HEK293T (cell line): ENCODE results near the gene PGLYRP1.

ENCODE experiments used
- CTCF ChIA-PET: fragments of 350-600 bp; formaldehyde crosslinking; extraction: SDS; loops from one replicate; lab custom pipeline; 2021; ENCODE audit warnings: antibody characterized with exemption, inconsistent platforms; lab: Yijun Ruan, JAX
- POLR2A ChIA-PET: fragments of 350-600 bp; formaldehyde crosslinking; extraction: SDS; loops from one replicate; lab custom pipeline; 2020; ENCODE audit warnings: antibody characterized with exemption, inconsistent platforms; lab: Yijun Ruan, JAX
- DNase-seq: peaks from one replicate; pipeline ENCODE4 v3.0.0; 2012; ENCODE audit warnings: mixed read lengths; ENCODE audit errors: extremely low spot score
- ARNT ChIP-seq: fragments of 450-650 bp; IDR thresholded peaks from 2 replicates; pipeline ENCODE4 v1.6.1; 2017; ENCODE audit warnings: mild to moderate bottlenecking
- BHLHE40 ChIP-seq: fragments of 450-650 bp; IDR thresholded peaks from 2 replicates; pipeline ENCODE4 v1.6.1; 2016; ENCODE audit warnings: mild to moderate bottlenecking, moderate library complexity, borderline replicate concordance
- CTBP1 ChIP-seq: fragments of 450-650 bp; IDR thresholded peaks from 2 replicates; pipeline ENCODE4 v1.6.1; 2016; ENCODE audit warnings: borderline replicate concordance
- ELF4 ChIP-seq: fragments of 450-650 bp; IDR thresholded peaks from 2 replicates; pipeline ENCODE4 v1.6.1; 2017; ENCODE audit warnings: antibody characterized with exemption
- FOXA1 ChIP-seq: fragments of 450-650 bp; IDR thresholded peaks from 2 replicates; pipeline ENCODE4 v1.6.1; 2016; ENCODE audit warnings: mild to moderate bottlenecking
- FOXK2 ChIP-seq: fragments of 450-650 bp; IDR thresholded peaks from 2 replicates; pipeline ENCODE4 v1.6.1; 2016; ENCODE audit warnings: mild to moderate bottlenecking
- FOXM1 ChIP-seq: fragments of 450-650 bp; IDR thresholded peaks from 2 replicates; pipeline ENCODE4 v1.6.1; 2017; ENCODE audit warnings: mild to moderate bottlenecking, borderline replicate concordance
- HDGF ChIP-seq: fragments of 450-650 bp; IDR thresholded peaks from 2 replicates; pipeline ENCODE4 v1.6.1; 2017; ENCODE audit warnings: antibody characterized with exemption, borderline replicate concordance
- L3MBTL2 ChIP-seq: fragments of 450-650 bp; conservative IDR thresholded peaks from 2 replicates; pipeline ENCODE4 v1.6.1; 2016; ENCODE audit warnings: mild to moderate bottlenecking
- LEF1 ChIP-seq: fragments of 450-650 bp; IDR thresholded peaks from 2 replicates; pipeline ENCODE4 v1.6.1; 2017; ENCODE audit warnings: mild to moderate bottlenecking, borderline replicate concordance
- NFRKB ChIP-seq: fragments of 450-650 bp; IDR thresholded peaks from 2 replicates; pipeline ENCODE4 v1.6.1; 2016; ENCODE audit warnings: mild to moderate bottlenecking, moderate library complexity
- SP1 ChIP-seq: fragments of 450-650 bp; IDR thresholded peaks from 2 replicates; pipeline ENCODE4 v1.6.1; 2017
- SUZ12 ChIP-seq: fragments of 450-650 bp; IDR thresholded peaks from 2 replicates; pipeline ENCODE4 v1.6.1; 2016; ENCODE audit warnings: mild to moderate bottlenecking
- TARDBP ChIP-seq: fragments of 450-650 bp; IDR thresholded peaks from 2 replicates; pipeline ENCODE4 v1.6.1; 2016
- ZNF384 ChIP-seq: fragments of 450-650 bp; IDR thresholded peaks from 2 replicates; pipeline ENCODE4 v1.6.1; 2016
- TF ChIP-seq, protein P1 (sequence below): fragments of 450-650 bp; IDR thresholded peaks from 2 replicates; pipeline ENCODE4 v1.6.1; 2016

Gene PGLYRP1

DNA sequence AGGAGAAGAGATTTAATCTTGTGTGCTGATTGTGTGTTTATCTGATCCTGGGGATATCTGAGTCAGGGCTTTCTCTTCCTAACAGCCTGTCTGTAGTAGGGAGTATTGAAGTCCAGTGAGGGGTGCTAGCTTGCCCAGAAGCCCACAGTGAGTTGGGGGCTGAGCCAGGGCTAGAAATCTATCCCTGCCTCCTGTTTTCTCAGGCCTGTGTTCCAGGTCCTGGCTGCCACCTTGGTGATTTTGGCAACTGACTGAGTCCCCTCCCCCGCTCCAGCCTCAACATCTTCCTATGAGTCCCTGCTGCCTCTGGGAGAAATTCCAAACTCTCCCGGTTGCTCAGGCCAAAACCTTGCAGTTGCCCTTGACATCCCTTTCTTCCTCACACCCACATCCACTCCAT, 41.5 kb downstream of the PGLYRP1 start:
- ChIA-PET POLR2A (interaction anchor here (0.9 to 1.2 kb wide), 2 partner anchors 13 to 79 kb away, joined by 3 read pairs; partner anchors contain the start of gene MYPOP), CTCF (interaction anchor here (0.7 kb wide), 1 partner anchor 14 kb away, joined by 3 read pairs; the partner anchor contains the start of gene CCDC61)
- TF ChIP-seq NFRKB (no peak), CTBP1 (no peak), BHLHE40 (no peak), SUZ12 (no peak), TARDBP (no peak), FOXA1 (no peak), L3MBTL2 (no peak), ZNF384 (no peak), LEF1 (no peak), ELF4 (no peak), FOXK2 (no peak), ARNT (no peak)
- TF ChIP-seq, protein P1, sequence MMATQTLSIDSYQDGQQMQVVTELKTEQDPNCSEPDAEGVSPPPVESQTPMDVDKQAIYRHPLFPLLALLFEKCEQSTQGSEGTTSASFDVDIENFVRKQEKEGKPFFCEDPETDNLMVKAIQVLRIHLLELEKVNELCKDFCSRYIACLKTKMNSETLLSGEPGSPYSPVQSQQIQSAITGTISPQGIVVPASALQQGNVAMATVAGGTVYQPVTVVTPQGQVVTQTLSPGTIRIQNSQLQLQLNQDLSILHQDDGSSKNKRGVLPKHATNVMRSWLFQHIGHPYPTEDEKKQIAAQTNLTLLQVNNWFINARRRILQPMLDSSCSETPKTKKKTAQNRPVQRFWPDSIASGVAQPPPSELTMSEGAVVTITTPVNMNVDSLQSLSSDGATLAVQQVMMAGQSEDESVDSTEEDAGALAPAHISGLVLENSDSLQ: no peak
- DNase-seq: no peak

GRCh38 chr19:45978156-45978555, 44.7 kb downstream of the PGLYRP1 start:
- no peak for DNase-seq
- ChIA-PET POLR2A (interaction anchor here (5.5 kb wide), 1 partner anchor 17 kb away, joined by 42 read pairs; the partner anchor contains the start of gene CCDC61), CTCF (no interaction called here)
- TF ChIP-seq HDGF: no peak

- POLR2A ChIA-PET: interaction anchor here (5.5 kb wide), 1 partner anchor 18 kb away, joined by 42 read pairs; the partner anchor contains the start of gene CCDC61
- no peak for TF ChIP-seq BHLHE40
- TF ChIP-seq, protein P1: no peak
- no peak for TF ChIP-seq HDGF
- no peak for TF ChIP-seq NFRKB
- TF ChIP-seq FOXA1: no peak
- no peak for TF ChIP-seq L3MBTL2
- TF ChIP-seq ZNF384: no peak
- TF ChIP-seq SP1: no peak
- no peak for TF ChIP-seq FOXK2
- TF ChIP-seq CTBP1: no peak
- no peak for TF ChIP-seq FOXM1
- DNase-seq: no peak
- CTCF ChIA-PET: interaction anchor here (0.8 kb wide), 1 partner anchor 7 kb away, joined by 3 read pairs; no protein-coding TSS in a partner anchor
Observed at GRCh38 chr19:45976178-45976577, 46.7 kb downstream of the PGLYRP1 start.

DNA sequence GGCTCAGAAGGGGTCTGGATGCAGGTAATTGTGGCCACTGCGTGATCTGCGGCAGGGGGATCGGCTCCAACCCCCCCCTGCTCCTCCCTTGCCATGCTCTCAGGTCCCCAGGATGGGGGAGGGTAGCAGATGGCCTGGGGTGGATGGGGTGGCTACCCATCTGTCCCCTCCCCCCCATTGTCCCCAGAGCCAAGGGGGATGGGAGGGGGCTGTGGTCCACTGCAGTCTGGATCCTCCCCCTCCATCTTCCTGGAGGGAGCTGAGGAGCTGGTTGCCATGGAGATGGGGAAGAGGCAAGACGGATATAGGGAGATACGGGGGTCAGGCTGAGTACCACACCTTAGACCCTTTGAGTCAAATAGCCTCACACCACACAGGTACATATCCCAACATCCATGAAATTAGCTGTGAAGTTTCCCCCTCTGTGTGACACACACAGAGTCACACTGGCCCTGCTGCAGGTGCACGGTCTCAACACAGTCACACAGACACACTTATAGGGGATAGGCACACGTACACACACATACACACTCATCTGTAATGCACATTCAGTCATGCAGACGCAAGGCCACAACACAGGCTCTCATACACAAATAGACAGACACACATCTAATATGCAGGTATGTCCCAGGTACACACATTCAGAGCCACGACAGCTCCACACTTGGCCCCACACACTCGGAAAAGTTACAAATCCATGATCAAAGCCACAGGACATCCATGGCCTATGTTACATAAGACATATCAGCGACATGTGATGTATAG, 47.4 kb downstream of the PGLYRP1 start:
- ChIA-PET POLR2A (interaction anchor here (1.7 to 5.5 kb wide), 2 partner anchors 19 to 48 kb away, joined by 5 to 42 read pairs; partner anchors contain the start of gene CCDC61), CTCF (interaction anchor here (0.8 kb wide), 1 partner anchor 8 kb away, joined by 3 read pairs; no protein-coding TSS in a partner anchor)
- TF ChIP-seq L3MBTL2 (no peak), LEF1 (no peak), SUZ12 (no peak), FOXM1 (no peak), HDGF (no peak)
- no peak for DNase-seq

- POLR2A ChIA-PET: interaction anchor here (0.8 to 5.5 kb wide), 4 partner anchors 10 to 71 kb away, joined by 3 to 42 read pairs (median 5); partner anchors contain the start of genes CCDC61 and MYPOP
- CTCF ChIA-PET: no interaction called here
- DNase-seq: peak; percentile 99
- no peak for TF ChIP-seq HDGF
- TF ChIP-seq FOXM1: no peak
- TF ChIP-seq, protein P1: no peak
- no peak for TF ChIP-seq ELF4
- no peak for TF ChIP-seq ZNF384
- no peak for TF ChIP-seq TARDBP
- TF ChIP-seq FOXK2: no peak
- TF ChIP-seq SP1: no peak
- no peak for TF ChIP-seq CTBP1
- no peak for TF ChIP-seq LEF1
- TF ChIP-seq FOXA1: no peak
- TF ChIP-seq ARNT: no peak
- no peak for TF ChIP-seq BHLHE40
- no peak for TF ChIP-seq NFRKB
- TF ChIP-seq SUZ12: no peak
- TF ChIP-seq L3MBTL2: no peak
Observed at GRCh38 chr19:45973553-45974338, 49.1 kb downstream of the PGLYRP1 start, which contains the start of gene NOVA2. NOVA2 (minus strand) TSS chr19:45973865; CDS start chr19:45973351, 514 bp downstream.
